ENCODE results near the gene ELMO1.
"Not testable (repeated sequence)": the region's sequence is repeated elsewhere in the genome, so short reads cannot be mapped to it uniquely, and the experiment has no call there.

Gene ELMO1

GRCh38 chr7:37173670-37174069 is 275.0 kb downstream of the ELMO1 start:
- DNase-seq = no peak

GRCh38 chr7:37162106-37162505 is 286.6 kb downstream of the ELMO1 start:
- no peak for DNase-seq

GRCh38 chr7:37160656-37161055 is 288.0 kb downstream of the ELMO1 start:
- no peak for DNase-seq

DNA sequence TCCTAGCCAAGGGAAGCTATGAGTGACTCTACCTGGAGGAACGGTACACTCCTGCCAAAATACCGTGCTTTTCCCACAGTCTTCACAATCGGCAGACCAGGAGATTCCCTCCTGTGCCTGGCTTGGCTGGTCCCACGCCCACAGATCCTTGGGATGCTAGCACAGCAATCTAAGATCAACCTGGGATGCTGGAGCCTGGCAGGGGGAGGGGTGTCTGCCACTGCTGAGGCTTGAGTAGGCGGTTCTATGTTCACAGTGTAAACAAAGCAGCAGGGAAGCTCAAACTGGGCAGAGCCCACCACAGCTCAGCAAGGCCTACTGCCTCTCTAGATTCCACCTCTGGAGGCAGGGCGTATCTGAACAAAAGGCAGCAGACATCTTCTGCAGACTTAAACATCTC is 295.3 kb downstream of the ELMO1 start:
- DNase-seq = no peak

GRCh38 chr7:37151741-37152413 is 296.8 kb downstream of the ELMO1 start:
- DNase-seq = no peak

DNA sequence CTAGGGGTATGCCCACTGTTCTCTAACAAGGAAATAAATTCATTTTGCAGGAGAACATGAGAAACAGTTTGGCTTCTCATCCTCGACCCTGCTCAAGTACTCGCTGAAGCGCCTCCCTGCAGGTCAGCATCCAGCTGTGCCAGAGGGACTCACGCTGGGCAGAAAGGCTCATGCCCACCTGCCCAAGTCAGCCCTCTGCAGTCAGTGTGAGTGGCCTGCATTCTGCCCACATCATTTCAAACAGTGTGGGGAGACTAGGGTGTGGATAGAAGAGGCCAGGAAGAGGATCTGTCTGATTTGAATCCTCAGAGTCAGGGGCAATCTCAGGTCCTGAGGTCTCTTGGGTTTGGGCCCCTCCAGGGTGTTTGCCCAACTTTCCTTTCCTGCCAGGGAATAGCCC is 297.8 kb downstream of the ELMO1 start:
- no peak for DNase-seq

DNA sequence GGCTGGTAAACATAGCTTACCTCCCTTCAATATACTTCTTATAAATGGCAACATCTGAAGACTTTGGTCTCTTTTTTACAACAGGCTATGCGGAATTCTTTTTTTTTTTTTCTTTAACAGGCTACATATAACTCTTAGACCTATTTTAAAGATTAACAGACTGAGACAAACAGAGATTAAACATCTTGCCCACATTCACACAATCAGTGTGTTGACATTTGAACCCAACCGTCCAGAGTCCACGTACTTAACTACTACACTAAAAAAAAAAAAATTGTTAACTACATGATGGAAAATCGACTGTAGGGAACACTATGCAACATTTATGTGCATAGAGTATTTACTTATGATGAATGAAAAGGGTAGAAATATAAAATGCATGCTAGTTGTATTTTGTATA is 298.5 kb downstream of the ELMO1 start:
- no peak for DNase-seq

GRCh38 chr7:37149773-37150124 is 298.9 kb downstream of the ELMO1 start:
- no peak for DNase-seq

DNA sequence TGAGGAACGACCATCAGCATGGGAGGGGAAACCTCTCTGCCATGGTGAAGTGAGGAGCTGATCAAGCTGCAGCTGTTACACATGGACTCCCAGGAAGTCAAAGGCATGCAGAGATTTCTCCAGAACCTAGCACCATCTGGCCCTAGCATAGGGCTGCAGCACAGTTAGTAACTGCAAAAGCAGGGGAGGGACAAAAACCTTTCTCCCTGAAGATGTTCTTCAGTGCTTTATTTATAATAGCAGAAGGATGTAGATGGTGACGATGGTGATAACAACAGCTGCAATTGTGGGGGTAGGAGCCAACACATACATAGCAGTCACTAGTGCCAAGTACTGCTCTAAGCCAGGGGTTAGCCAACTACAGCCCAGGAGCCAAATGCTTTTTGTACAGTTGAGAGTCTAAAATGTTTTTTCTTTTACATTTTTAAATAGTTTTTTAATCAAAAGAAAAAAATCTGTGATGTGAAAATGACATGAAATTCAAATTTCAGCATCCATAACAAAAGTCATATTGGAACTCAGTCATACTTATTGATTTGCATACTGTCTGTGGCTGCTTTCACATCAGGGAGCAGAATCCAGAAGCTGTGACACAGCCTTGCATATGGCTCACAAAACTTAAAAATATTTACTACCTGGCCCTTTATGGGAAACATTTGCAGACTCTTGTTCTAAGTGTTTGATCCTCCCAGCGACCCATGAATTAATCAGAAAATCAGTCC is 299.5 kb downstream of the ELMO1 start:
- no peak for DNase-seq

DNA sequence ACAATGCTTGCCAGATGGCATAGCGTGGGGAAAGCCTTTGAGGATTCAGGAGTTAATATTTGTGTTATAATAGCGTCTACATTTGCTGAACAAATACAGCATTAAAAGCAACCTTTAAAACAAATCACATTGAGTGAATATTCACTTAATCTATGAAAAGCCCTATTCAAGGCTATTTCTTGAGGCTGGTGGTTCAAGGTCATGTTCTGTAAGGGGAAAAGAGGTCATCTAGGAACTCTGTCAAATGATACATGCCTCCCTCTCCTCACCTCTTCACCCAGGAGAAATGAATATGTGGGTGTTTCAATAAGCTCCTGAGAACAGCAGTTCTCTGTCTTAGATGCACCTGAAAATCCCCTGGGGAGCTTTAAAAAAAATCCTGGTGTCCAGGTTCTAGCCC is 303.0 kb downstream of the ELMO1 start:
- no peak for DNase-seq

- DNase-seq = no peak
Measured at GRCh38 chr7:37144423-37144822, 304.2 kb downstream of the ELMO1 start.

DNA sequence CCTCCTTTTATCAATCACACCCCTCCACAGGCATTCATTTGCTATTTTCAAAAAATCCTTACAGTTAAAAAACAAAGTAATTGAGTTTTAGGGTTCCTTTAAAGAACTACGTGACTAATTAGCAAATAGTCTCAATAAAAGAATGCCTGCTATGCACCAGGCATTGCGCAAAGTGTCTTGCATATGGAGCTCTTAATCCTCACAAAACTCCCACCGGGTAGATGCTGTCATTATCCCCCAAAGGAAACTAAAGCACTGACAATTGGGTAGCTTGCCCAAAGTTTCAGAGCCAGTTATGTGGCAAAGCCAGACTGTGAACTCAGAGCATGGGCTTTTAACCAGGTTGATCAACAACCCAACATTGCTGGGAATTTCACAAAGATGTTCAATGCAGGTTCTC is 305.7 kb downstream of the ELMO1 start:
- no peak for DNase-seq

GRCh38 chr7:37141742-37142141 is 306.9 kb downstream of the ELMO1 start:
- no peak for DNase-seq

DNA sequence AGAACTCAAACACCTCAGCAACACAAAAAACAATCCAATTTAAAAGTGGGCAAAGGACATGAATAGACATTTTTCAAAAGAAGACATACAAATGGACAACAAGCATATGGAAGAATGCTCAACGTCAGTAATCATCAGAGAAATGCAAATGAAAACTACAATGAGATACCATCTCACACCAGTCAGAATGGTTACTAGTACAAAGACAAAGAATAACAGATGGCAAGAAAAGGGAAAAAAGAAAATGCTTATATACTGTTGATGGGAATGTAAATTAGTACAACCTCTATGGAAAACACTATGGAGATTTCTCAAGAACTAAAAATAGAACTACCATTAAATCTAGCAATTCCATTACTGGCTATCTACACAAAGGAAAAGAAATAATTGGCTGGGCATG is 314.8 kb downstream of the ELMO1 start:
- DNase-seq = not testable (repeated sequence)

DNA sequence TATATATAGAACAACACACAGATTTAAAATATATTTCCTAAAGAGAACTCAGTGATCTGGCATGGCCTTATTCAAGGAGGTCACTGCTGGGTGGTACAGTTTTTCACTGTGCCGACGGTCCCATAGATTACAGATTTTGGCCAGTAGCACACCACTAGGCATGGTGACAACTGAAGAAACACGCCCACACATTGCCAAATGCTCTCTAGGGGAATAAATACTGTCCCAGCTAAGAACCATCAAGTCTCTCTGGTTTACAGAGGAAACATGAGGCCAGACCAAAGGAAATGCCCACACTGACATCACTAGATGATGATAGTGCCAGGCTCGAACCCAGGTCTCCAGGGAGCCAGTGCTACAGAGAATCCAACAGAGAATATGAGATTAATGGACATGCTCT is 316.8 kb downstream of the ELMO1 start:
- no peak for DNase-seq

DNA sequence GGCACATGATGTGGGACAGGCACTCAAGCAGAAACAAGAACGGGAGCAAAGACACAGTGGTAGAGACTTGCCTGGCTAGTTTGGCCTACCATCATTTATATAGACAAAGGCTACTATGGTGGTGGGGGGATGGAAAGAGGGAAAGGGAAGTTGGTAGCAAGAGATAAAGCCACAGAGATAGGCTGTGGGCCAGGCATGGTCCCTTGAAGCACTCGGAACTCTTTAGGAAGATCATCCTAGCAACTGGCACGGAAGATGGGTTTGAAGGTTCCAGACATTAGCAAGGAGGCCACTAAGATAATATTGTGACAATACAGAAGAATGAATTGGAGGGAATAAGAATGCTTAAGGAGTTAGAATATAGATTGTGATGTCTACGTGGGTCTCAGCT is 319.6 kb downstream of the ELMO1 start:
- no peak for DNase-seq

GRCh38 chr7:37128327-37129034 is 320.2 kb downstream of the ELMO1 start:
- no peak for DNase-seq

GRCh38 chr7:37119296-37119860 is 329.3 kb downstream of the ELMO1 start:
- no peak for DNase-seq

DNA sequence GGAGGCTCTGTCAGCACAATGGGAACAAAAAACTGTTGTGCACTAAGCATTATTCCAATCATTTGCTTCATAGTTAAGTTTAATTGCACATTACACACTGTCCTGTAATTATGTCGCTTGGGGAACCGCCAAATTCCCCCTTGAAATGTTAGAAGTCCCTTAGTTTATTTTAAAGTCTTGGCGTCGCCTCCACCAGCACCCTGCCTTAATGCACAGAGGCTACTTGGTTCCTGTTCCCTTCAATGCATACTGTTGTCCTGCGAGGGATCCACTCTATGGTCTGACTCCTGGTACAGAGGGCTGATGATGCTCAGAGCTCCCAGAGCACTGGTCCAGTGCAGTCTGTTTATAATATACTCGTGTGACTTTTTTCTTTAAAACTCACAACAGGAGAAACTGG is 330.7 kb downstream of the ELMO1 start:
- DNase-seq = peak; percentile 73

DNA sequence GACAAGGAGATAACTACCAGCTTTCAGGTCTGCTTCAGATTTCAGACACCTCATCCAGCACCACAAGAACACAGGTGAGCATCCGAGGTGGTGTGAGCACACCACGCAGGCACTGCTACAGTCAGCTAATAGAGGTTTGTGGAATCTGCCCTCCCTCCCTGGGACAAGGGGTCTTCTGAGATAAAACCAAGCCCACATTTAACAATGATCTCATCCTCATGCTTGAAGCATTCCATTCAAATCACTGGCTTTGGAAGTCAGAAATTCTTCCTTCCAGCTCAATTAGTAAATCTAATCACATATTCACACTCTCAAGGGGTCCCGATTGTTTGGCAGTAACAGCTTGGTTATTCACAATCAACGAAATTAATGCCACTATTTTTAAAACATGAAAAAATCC is 331.4 kb downstream of the ELMO1 start:
- no peak for DNase-seq

DNA sequence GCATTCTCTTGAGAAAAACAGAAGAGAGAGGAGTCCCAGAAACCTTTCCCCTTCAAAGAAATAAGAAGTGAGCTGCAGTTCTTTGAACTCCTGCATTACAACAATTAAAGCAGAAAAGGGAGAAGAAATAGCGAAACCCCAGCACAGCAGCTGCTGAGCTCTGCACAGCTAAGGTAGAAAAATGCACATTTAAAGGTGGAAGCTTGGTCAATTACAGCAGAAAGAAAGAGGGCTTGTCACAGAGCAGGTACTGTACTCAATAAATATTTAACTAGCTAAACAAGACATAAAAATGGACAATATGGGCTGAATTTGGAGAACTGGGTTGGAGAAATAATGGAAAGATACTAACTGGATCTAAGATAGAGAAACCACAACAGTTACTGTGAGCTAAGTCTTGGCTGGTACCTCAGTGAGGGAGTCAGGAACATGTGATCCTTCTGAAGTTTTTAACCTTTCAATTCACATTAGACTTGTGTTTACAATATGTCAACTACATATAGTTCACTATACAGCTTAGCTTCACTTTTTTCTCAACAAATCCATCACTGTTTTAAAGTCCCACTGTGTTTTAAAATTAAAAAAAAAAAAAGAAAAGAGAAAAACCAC is 332.5 kb downstream of the ELMO1 start:
- DNase-seq = no peak

- DNase-seq = no peak
Measured at GRCh38 chr7:37113661-37114355, 334.9 kb downstream of the ELMO1 start.

DNA sequence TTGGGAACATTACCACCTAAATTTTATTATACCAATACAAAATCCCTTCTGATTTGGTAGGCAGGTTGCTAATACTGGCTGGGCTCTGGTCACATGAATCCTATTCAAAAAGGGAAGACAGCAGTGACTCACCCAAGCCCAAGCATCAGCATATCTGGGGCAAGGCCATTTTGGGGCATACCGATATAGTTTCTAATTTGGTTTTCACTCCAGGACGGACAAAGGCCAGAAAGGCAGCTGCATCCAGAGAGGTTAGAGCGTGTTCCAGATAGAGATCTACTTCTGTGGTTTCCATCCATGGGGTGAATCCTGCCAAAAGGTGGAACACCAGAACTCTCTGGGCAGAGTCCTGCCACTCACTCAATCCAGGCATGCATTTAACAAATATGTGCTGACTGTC is 335.8 kb downstream of the ELMO1 start:
- DNase-seq = no peak

Measured in COR-L47 (cell line).